Measurements from ENCODE around the gene FBXL16.

The FBXL16 gene

DNA sequence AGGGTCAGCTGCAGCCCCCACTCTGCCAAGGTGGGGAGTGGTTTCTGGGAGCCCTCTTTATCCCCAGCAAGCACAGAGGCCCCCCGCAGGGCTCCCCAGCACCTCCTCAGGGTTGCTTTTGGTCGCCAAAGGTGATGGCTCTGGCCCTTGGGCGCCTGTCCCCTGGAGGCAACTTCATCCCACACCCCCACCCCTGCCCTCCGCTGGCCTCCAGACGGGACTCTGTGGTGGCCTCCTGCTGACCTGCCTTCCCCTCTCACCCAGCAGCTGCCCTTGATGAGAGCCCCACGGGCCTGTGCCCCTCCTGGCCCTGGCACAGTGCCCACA is 45.5 kb downstream of the FBXL16 start:
- DNase-seq = no peak

DNA sequence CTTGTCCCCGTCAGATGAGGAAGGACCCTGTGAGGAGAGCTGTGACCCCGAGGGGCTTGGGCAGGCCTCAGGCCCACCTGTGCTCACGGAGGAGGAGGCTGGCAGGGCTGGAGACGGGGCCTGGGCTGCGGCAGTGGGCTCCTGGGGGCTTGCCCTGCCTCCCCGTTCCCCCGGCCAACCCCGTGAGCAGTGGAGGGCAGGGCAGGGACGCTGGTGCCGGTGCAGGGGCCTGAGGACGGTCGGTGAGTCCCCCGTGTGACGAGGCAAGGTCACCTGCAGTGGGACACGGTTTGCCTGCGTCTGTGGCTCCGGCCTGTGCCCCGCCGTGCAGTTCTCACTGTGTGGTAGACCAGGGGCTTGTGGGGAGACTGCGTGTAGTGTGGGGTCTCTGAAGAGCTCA is 46.0 kb downstream of the FBXL16 start:
- no peak for DNase-seq

- DNase-seq = no peak
Measured at GRCh38 chr16:658679-659571, 46.7 kb downstream of the FBXL16 start.

- no peak for DNase-seq
Measured at GRCh38 chr16:657487-657886, 48.1 kb downstream of the FBXL16 start.

- DNase-seq = no peak
Measured at GRCh38 chr16:654034-654433, 51.6 kb downstream of the FBXL16 start.

- DNase-seq = no peak
Measured at GRCh38 chr16:652454-653305, 52.9 kb downstream of the FBXL16 start.

GRCh38 chr16:651844-652243 is 53.8 kb downstream of the FBXL16 start:
- DNase-seq = no peak

DNA sequence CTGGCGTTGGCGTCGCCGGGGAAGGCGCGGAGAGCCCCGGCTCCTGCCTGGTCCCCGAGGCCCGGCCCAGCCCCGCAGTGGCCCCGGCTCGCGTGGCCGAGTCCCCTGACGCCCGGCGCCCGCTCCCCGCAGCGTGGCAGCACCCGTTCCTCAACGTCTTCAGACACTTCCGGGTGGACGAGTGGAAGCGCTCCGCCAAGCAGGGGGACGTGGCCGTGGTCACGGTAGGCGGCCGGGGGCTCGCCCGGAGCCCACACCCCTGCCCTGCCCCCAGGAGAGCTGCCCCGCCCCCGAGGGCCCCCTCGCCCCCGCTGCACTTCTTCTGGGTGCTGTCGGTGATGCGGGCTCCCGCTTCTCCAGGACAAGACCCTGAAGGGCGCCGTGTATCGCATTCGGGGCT is 56.0 kb downstream of the FBXL16 start:
- no peak for DNase-seq

- peak; percentile 70 for DNase-seq
Measured at GRCh38 chr16:648781-649589, 56.6 kb downstream of the FBXL16 start, which contains the start of gene WDR90. Gene WDR90, plus strand, starts transcription at chr16:649365. Its CDS starts 52 bp downstream, at chr16:649417.

GRCh38 chr16:648071-648780 is 57.4 kb downstream of the FBXL16 start:
- peak; percentile 10 for DNase-seq

- no peak for DNase-seq
Measured at GRCh38 chr16:647173-647902, 58.3 kb downstream of the FBXL16 start.

DNA sequence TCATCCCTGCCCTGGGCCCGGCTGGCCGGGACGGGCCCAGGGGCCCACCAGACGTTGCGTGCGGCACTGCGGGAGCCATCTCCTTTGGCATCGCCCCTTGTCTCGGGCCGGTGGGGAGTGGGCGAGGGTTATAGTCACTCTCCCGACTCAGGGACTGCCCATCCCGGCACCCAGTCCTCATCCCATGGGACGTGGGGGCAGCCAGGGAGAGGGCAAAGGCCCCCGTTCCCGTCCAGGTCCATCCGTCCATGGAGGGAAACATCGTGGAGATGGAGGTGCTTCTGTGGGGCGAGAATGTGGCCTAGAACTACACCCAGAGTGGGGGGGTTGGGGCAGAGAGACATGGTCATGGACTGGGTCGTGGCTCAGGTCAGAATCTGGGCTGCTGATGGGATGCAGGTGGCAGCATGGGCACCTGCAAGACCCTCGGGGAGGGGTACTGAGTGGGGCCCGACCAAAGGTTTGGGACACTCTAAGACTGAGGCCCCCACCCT is 58.9 kb downstream of the FBXL16 start:
- no peak for DNase-seq

DNA sequence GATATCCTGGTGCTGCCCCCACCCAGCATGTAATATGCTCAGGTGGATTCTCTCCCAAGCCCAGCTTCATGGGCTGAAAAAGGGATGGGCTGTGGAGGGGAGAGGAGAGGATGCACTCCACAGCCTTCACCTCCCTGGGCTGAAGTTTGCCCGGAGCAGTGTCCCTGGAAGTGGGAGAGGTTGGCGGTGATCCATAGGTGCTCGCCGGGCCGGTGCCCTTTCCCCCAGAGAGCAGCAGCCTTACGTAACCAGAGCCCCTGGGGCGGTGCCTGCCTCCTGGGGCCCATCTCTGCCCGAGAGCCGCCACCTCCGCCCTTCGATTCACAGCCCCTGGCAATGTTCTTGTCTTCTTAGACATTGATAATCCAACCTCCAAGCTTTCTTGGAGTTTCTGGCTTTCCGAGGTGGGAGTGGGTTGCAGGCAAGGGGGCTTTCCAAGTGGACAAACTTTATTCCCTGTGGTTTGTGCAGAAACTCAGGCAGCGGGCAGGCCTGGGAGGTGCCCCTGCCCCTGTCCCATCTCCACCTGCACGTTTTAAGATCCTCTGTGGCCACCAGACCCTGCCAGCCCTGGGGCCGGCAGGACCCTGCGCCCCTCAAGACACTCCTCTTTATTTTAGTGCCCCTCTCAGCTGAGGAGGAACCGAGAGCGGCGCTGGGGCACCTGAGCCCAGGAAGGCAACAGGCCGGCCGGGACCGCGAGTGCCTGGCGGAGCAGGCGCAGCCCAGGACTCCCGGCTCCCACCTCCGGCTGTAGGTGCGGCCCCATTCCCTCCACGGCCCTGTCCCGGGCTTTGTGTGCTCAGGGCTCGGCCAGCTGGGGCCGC is 59.5 kb downstream of the FBXL16 start:
- no peak for DNase-seq

DNA sequence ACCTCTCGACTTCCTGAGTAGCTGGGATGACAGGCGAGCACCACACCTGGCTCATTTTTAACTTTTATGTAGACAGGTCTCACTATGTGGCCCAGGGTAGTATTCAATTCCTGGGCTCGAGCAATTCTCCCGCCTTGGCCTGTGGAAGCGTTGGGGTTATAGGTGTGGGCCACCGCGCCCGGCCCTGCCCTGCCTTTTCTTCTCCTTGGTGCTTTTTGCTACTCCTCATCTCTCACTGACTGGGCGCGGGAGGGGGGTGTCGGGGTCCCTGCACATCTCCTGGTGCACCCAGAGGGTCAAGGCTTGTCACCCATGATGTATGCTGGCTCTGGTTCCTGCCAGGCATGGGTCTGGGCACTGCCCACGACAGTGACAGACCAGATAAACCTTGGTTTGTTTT is 61.0 kb downstream of the FBXL16 start:
- no peak for DNase-seq

DNA sequence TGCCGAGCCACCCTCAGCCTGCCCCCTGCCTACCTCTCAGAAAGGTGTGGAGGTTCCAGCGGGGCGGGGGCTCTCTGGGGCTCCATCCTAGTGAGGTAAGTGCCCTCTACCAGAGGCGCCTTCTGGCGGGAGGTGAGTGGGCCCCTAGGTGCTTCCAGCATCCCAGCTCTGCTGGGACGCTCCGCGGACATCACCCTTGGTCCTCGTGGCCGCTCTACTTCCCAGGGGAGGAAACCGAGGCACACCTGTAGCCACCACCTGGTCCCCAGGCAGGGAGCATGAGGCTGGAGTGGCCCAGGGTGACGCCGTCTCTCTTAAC is 62.6 kb downstream of the FBXL16 start:
- DNase-seq = no peak

Measured in NCI-H446 treated with DMSO at 0.1 percent for 48 hours (cell line).